Activated naive CD4-positive, alpha-beta T cell treated with anti-CD3 and anti-CD28 coated beads for 36 hours (primary cell): ENCODE data around the gene PDE6H. TPM values are rescaled to one million over a fixed set of nuclear protein-coding genes. Genes with fewer than 3 reads are reported as not detected.

ENCODE experiments used
- CTCF ChIA-PET: fragments of 350-600 bp; sonication (Branson Sonifier 250); formaldehyde crosslinking; loops from one replicate; lab custom pipeline; 2021; ENCODE audit warnings: antibody characterized with exemption; lab: Charles Lee
- DNase-seq: peaks from one replicate; pipeline ENCODE4 v3.0.0-alpha.2; 2020
- H3K27ac Mint-ChIP-seq: one replicate; pipeline ENCODE4 v1.8.0; 2021; ENCODE audit warnings: mild to moderate bottlenecking, mixed read lengths
- H3K27me3 Mint-ChIP-seq: one replicate; pipeline ENCODE4 v1.8.0; 2021; ENCODE audit warnings: low read depth, mixed read lengths
- H3K36me3 Mint-ChIP-seq: one replicate; pipeline ENCODE4 v1.8.0; 2021; ENCODE audit warnings: low read depth, mixed read lengths
- H3K4me1 Mint-ChIP-seq: one replicate; pipeline ENCODE4 v1.8.0; 2021; ENCODE audit warnings: low read depth, mixed read lengths
- H3K4me3 Mint-ChIP-seq: one replicate; pipeline ENCODE4 v1.8.0; 2021; ENCODE audit warnings: mild to moderate bottlenecking, moderate library complexity, mixed read lengths
- H3K9me3 Mint-ChIP-seq: one replicate; pipeline ENCODE4 v1.8.0; 2021; ENCODE audit warnings: mixed read lengths
- intact Hi-C: fragments of 100-400 bp; cut with micrococcal nuclease; formaldehyde crosslinking; loops from one replicate; pipeline ENCODE4 v1.15.1; 2023
- total RNA-seq, 2 experiments: library from RNA; stranded (reverse); gene quantifications; one replicate each; pipeline ENCODE4 v1.2.3, GENCODE V29; 2021

The PDE6H gene
- not detected for total RNA-seq

- DNase-seq, result no peak
These were observed at the start of gene PDE6H for GRCh38 chr12:14972816-14973215. PDE6H (plus strand) TSS chr12:14973042; CDS start chr12:14978013, 4,971 bp downstream.

DNA sequence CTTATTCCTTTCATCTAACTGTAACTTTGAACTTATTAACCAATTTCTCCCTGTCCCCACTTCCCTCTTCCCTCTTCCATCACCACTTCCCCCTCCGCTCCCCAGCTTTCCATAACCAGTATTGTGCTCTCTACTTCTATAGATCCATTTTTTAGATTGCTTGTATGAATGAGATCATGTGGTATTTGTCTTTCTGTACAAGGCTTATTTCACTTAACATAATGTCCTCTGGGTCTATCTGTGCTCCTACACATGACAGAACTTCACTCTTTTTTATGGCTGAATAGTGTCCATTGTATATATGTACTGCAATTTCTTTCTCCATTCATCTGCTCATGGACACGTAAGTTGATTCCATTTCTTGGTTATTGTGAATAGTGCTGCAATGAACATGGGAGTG is 48.9 kb upstream of the PDE6H start:
- CTCF ChIA-PET, result no interaction called here
- H3K27me3 Mint-ChIP-seq, result no peaks in the 10 kb centered on the region
- no peak for DNase-seq
- no peaks in the 10 kb centered on the region for H3K9me3 Mint-ChIP-seq
- intact Hi-C loops, result loop anchor here (5.0 kb wide), 1 partner anchor 77 kb away; no protein-coding TSS in a partner anchor
- H3K36me3 Mint-ChIP-seq, result peaks cover 7% of the 10 kb centered on the region
- no peak overlapping the region for H3K4me3 Mint-ChIP-seq
- H3K27ac Mint-ChIP-seq, result no peak overlapping the region
- peaks cover 19% of the 10 kb centered on the region for H3K4me1 Mint-ChIP-seq

More at GRCh38 chr12:14972816-14973215, at the start of gene PDE6H:
- CTCF ChIA-PET, result interaction anchor here (0.6 to 1.2 kb wide), 3 partner anchors 11 to 19 kb away, joined by 3 to 4 read pairs (median 3); partner anchors contain the start of gene ARHGDIB
- Mint-ChIP-seq H3K27ac (no peak within 1 kb of the TSS), H3K27me3 (no peaks in the 10 kb centered on the region), H3K9me3 (no peaks in the 10 kb centered on the region), H3K4me3 (no peak within 1 kb of the TSS), H3K4me1 (peaks cover 54% of the 10 kb centered on the region), H3K36me3 (no peaks in the 10 kb centered on the region)
- intact Hi-C loops, result no loop called here

DNA sequence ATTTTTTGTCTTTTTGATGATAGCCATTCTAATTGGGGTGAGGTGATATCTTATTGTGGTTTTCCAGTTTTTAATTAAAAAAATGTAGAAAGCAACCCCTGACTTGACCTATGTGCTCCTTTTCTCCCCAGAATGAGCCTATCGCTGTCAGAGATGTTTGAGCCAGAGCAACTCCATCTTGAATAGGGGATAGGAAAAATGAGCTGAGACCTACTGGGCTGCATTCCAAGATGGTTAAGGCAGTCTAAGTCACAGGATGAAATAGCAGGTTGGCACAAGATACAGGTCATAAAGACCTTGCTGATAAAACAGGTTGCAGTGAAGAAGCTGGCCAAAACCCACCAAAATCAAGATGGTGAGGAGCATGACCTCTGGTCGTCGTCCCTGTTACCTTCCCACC is 48.3 kb upstream of the PDE6H start:
- H3K27me3 Mint-ChIP-seq, result no peaks in the 10 kb centered on the region
- H3K4me1 Mint-ChIP-seq, result peaks cover 19% of the 10 kb centered on the region
- CTCF ChIA-PET, result no interaction called here
- H3K36me3 Mint-ChIP-seq, result peaks cover 7% of the 10 kb centered on the region
- H3K9me3 Mint-ChIP-seq, result no peaks in the 10 kb centered on the region
- intact Hi-C loops, result loop anchor here (5.0 kb wide), 1 partner anchor 77 kb away; no protein-coding TSS in a partner anchor
- no peak overlapping the region for H3K27ac Mint-ChIP-seq
- no peak overlapping the region for H3K4me3 Mint-ChIP-seq
- no peak for DNase-seq

GRCh38 chr12:14927267-14927666 is 45.6 kb upstream of the PDE6H start:
- H3K4me3 Mint-ChIP-seq, result no peak overlapping the region

DNA sequence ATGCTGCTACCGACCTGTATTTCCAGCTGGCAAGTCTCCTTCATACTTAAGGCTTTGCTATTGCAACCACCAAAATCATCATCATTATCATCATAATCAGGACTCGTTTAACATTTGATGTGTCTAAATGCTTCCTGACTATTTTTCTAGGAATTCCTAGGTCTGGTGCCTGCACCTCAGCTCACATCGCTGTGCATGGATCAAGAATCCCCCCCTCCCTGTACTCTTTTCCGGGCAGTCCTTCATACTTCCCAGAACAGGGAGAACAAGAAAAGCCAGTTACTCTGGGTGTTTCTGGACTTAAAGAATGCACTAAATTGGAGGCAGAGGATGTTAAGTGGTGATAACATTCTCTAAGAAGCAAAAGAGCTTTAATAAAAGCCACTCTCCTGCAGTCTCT is 43.9 kb upstream of the PDE6H start:
- H3K27ac Mint-ChIP-seq, result no peak overlapping the region
- intact Hi-C loops, result no loop called here
- peaks cover 2% of the 10 kb centered on the region for H3K4me1 Mint-ChIP-seq
- CTCF ChIA-PET, result interaction anchor here (0.6 kb wide), 1 partner anchor 424 kb away, joined by 3 read pairs; no protein-coding TSS in a partner anchor
- no peaks in the 10 kb centered on the region for H3K27me3 Mint-ChIP-seq
- H3K36me3 Mint-ChIP-seq, result peaks cover 10% of the 10 kb centered on the region
- H3K4me3 Mint-ChIP-seq, result no peak overlapping the region
- no peak for DNase-seq
- no peaks in the 10 kb centered on the region for H3K9me3 Mint-ChIP-seq

More at GRCh38 chr12:14927267-14927666, 45.6 kb upstream of the PDE6H start:
- Mint-ChIP-seq H3K9me3 (no peaks in the 10 kb centered on the region), H3K36me3 (peaks cover 8% of the 10 kb centered on the region), H3K4me1 (peaks cover 2% of the 10 kb centered on the region), H3K27ac (no peak overlapping the region), H3K27me3 (no peaks in the 10 kb centered on the region)
- DNase-seq, result no peak
- intact Hi-C loops, result no loop called here
- CTCF ChIA-PET, result interaction anchor here (1.1 to 1.2 kb wide), 3 partner anchors 10 to 83 kb away, joined by 3 to 4 read pairs (median 4); no protein-coding TSS in a partner anchor

DNA sequence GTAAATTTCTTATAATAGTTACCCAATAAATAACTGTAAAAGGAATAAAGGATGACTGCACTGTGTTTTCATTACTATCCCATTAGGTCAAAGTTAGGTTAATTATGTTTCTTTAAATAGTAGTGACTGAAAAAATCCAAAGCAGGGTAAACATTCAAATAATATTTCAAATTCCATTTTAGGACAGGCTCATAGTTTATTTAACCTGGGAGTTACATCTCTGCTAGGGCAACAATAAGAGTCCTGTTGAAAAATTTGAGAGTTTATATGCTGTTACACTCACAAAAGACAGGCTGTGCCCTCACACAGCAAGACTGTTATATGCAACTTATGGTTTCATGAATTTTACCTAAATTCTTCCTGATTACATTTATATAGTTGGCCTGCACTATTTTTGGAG is 42.5 kb upstream of the PDE6H start:
- no peak overlapping the region for H3K4me3 Mint-ChIP-seq
- no peak for DNase-seq
- peaks cover 10% of the 10 kb centered on the region for H3K36me3 Mint-ChIP-seq
- no peak overlapping the region for H3K27ac Mint-ChIP-seq
- intact Hi-C loops, result no loop called here
- CTCF ChIA-PET, result no interaction called here
- no peaks in the 10 kb centered on the region for H3K27me3 Mint-ChIP-seq
- H3K9me3 Mint-ChIP-seq, result no peaks in the 10 kb centered on the region
- peaks cover 4% of the 10 kb centered on the region for H3K4me1 Mint-ChIP-seq

GRCh38 chr12:14931359-14931758 is 41.5 kb upstream of the PDE6H start:
- Mint-ChIP-seq H3K36me3 (peaks cover 10% of the 10 kb centered on the region), H3K4me1 (peaks cover 4% of the 10 kb centered on the region)
- CTCF ChIA-PET, result interaction anchor here (0.6 kb wide), 1 partner anchor 289 kb away, joined by 3 read pairs; no protein-coding TSS in a partner anchor

GRCh38 chr12:14931791-14932560 is 40.9 kb upstream of the PDE6H start:
- CTCF ChIA-PET, result interaction anchor here (0.6 kb wide), 1 partner anchor 288 kb away, joined by 3 read pairs; no protein-coding TSS in a partner anchor
- H3K9me3 Mint-ChIP-seq, result no peaks in the 10 kb centered on the region
- H3K4me1 Mint-ChIP-seq, result peaks cover 9% of the 10 kb centered on the region
- DNase-seq, result no peak
- H3K27me3 Mint-ChIP-seq, result no peaks in the 10 kb centered on the region
- no peak overlapping the region for H3K4me3 Mint-ChIP-seq
- H3K36me3 Mint-ChIP-seq, result peaks cover 12% of the 10 kb centered on the region
- intact Hi-C loops, result no loop called here
- H3K27ac Mint-ChIP-seq, result no peak overlapping the region

More at GRCh38 chr12:14931359-14931758, 41.5 kb upstream of the PDE6H start:
- H3K27me3 Mint-ChIP-seq, result no peaks in the 10 kb centered on the region
- H3K9me3 Mint-ChIP-seq, result no peaks in the 10 kb centered on the region
- intact Hi-C loops, result no loop called here
- no peak for DNase-seq
- no peak overlapping the region for H3K27ac Mint-ChIP-seq
- H3K4me3 Mint-ChIP-seq, result no peak overlapping the region

GRCh38 chr12:14934511-14934910 is 38.3 kb upstream of the PDE6H start:
- CTCF ChIA-PET, result interaction anchor here (0.6 to 1.2 kb wide), 3 partner anchors 61 to 123 kb away, joined by 3 to 4 read pairs (median 4); no protein-coding TSS in a partner anchor
- Mint-ChIP-seq H3K27me3 (no peaks in the 10 kb centered on the region), H3K9me3 (no peaks in the 10 kb centered on the region), H3K27ac (no peak overlapping the region), H3K36me3 (peaks cover 11% of the 10 kb centered on the region), H3K4me3 (no peak overlapping the region), H3K4me1 (peaks cover 30% of the 10 kb centered on the region)
- no peak for DNase-seq
- intact Hi-C loops, result no loop called here

- intact Hi-C loops, result loop anchor here (5.0 kb wide), 1 partner anchor 287 kb away; the partner anchor contains the start of gene RERG
- Mint-ChIP-seq H3K9me3 (peaks cover under 1% of the 10 kb centered on the region), H3K4me3 (no peak overlapping the region), H3K27ac (no peak overlapping the region), H3K36me3 (peaks cover 15% of the 10 kb centered on the region), H3K27me3 (no peaks in the 10 kb centered on the region), H3K4me1 (peaks cover 35% of the 10 kb centered on the region)
- CTCF ChIA-PET, result interaction anchor here (0.6 to 1.7 kb wide), 3 partner anchors 45 to 124 kb away, joined by 3 to 4 read pairs (median 4); no protein-coding TSS in a partner anchor
- DNase-seq, result no peak
These were observed 37.8 kb upstream of the PDE6H start for GRCh38 chr12:14935031-14935430.

GRCh38 chr12:14936224-14936861 is 36.5 kb upstream of the PDE6H start:
- Mint-ChIP-seq H3K4me3 (no peak overlapping the region), H3K27ac (no peak overlapping the region), H3K9me3 (peaks cover 2% of the 10 kb centered on the region), H3K27me3 (no peaks in the 10 kb centered on the region), H3K36me3 (peaks cover 26% of the 10 kb centered on the region), H3K4me1 (peaks cover 43% of the 10 kb centered on the region)
- intact Hi-C loops, result loop anchor here (2.0 to 5.0 kb wide), 2 partner anchors 50 to 286 kb away; partner anchors contain the start of gene RERG
- CTCF ChIA-PET, result interaction anchor here (0.5 to 3.1 kb wide), 14 partner anchors 8 to 89 kb away, joined by 3 to 22 read pairs (median 4); no protein-coding TSS in a partner anchor
- no peak for DNase-seq

DNA sequence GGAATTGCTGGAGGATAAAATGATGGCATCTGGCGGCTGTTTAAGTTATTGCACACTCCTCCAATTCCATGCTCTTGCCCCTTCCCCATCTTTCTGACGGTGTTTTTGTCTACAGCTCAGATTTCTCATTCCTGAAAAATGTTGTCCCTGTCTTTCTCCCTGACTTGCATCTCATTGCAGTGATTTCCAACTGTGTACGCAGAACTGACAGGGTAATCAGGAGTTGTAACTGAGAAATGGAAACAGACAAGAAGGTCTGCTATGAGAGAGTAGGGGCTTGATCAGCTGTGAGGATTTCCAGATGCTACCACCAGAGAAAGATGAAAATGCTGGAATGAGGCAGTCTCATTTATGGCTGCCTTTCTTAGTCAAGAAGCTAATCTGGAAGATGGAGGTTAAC is 35.8 kb upstream of the PDE6H start:
- DNase-seq, result no peak
- peaks cover 43% of the 10 kb centered on the region for H3K4me1 Mint-ChIP-seq
- H3K27ac Mint-ChIP-seq, result no peak overlapping the region
- H3K36me3 Mint-ChIP-seq, result peaks cover 30% of the 10 kb centered on the region
- CTCF ChIA-PET, result interaction anchor here (0.6 to 3.1 kb wide), 10 partner anchors 10 to 89 kb away, joined by 3 to 22 read pairs (median 4); no protein-coding TSS in a partner anchor
- intact Hi-C loops, result loop anchor here (1.0 to 5.0 kb wide), 3 partner anchors 50 to 285 kb away; partner anchors contain the start of gene RERG
- peaks cover 2% of the 10 kb centered on the region for H3K9me3 Mint-ChIP-seq
- no peak overlapping the region for H3K4me3 Mint-ChIP-seq
- no peaks in the 10 kb centered on the region for H3K27me3 Mint-ChIP-seq
